ENCODE results near the gene ARHGDIG.

The ARHGDIG gene

DNA sequence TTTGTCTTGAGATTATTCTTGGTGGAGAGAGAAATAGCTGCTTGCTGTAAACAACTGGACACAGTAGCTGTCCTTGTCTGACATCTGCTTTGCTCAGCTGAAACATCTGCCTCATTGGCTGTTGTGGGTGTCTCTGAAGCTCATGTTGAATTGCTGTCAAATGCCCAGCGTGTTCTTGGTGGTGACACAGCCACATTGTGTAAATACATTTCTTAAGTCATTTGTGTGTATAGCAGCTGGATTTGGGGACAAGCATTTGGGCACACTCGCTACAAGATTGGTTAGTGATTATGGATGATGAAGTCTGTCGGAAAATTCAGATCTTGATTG lies 40.5 kb upstream of the ARHGDIG start:
- no peaks in the 10 kb centered on the region for H4K20me1 ChIP-seq (ENCODE audit: low read depth, low read length)
- no peaks in the 10 kb centered on the region for H3K9me3 ChIP-seq (ENCODE audit: insufficient read depth, low read length)
- H3F3A ChIP-seq (ENCODE audit: insufficient read depth): peaks cover 8% of the 10 kb centered on the region
- no peak for TF ChIP-seq EZH2phosphoT487 (conservative IDR thresholded peaks at IDR 0.05; ENCODE audit: low read length)
- TF ChIP-seq, protein P1, sequence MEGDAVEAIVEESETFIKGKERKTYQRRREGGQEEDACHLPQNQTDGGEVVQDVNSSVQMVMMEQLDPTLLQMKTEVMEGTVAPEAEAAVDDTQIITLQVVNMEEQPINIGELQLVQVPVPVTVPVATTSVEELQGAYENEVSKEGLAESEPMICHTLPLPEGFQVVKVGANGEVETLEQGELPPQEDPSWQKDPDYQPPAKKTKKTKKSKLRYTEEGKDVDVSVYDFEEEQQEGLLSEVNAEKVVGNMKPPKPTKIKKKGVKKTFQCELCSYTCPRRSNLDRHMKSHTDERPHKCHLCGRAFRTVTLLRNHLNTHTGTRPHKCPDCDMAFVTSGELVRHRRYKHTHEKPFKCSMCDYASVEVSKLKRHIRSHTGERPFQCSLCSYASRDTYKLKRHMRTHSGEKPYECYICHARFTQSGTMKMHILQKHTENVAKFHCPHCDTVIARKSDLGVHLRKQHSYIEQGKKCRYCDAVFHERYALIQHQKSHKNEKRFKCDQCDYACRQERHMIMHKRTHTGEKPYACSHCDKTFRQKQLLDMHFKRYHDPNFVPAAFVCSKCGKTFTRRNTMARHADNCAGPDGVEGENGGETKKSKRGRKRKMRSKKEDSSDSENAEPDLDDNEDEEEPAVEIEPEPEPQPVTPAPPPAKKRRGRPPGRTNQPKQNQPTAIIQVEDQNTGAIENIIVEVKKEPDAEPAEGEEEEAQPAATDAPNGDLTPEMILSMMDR (IDR thresholded peaks at IDR 0.05; ENCODE audit: insufficient read depth, low read length, poor library complexity, severe bottlenecking): no peak
- H3K4me3 ChIP-seq (ENCODE audit: insufficient read depth, low read length, poor library complexity, severe bottlenecking): no peak overlapping the region
- no peaks in the 10 kb centered on the region for H3K9me2 ChIP-seq (replicated peaks; ENCODE audit: insufficient read depth, low read length)
- H2AFZ ChIP-seq (ENCODE audit: low read depth, low read length, severe bottlenecking): no peak overlapping the region
- H3K9ac ChIP-seq (ENCODE audit: low read length): no peak overlapping the region
- no peak overlapping the region for H3K27ac ChIP-seq (ENCODE audit: low read depth, low read length)
- no peaks in the 10 kb centered on the region for H3K36me3 ChIP-seq (ENCODE audit: low read length)
- peaks cover 10% of the 10 kb centered on the region for H3K79me2 ChIP-seq (ENCODE audit: insufficient read depth, low read length)
- H3K27me3 ChIP-seq (ENCODE audit: low read length): no peaks in the 10 kb centered on the region
- H3K4me2 ChIP-seq (ENCODE audit: low read depth, low read length, poor library complexity, severe bottlenecking): no peak overlapping the region

DNA sequence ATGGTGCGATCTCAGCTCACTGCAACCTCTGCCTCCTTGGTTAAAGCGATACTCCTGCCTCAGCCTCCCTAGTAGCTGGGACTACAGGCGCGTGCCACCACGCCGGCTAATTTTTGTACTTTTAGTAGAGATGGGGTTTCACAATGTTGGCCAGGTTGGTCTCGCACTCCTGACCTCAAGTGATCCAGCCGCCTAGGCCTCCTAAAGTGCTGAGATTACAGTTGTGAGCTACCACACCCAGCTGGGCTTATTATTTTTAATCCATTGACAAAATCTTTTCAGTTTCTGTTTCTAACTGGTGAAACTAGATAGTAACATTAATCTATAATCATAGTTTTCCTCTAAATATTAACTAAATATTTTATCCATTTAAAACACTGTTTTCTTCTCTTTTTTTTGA lies 39.8 kb upstream of the ARHGDIG start:
- no peaks in the 10 kb centered on the region for H3K9me2 ChIP-seq (replicated peaks; ENCODE audit: insufficient read depth, low read length)
- no peaks in the 10 kb centered on the region for H3K9me3 ChIP-seq (ENCODE audit: insufficient read depth, low read length)
- no peak overlapping the region for H3K27ac ChIP-seq (ENCODE audit: low read depth, low read length)
- no peak overlapping the region for H2AFZ ChIP-seq (ENCODE audit: low read depth, low read length, severe bottlenecking)
- peaks cover 9% of the 10 kb centered on the region for H3K79me2 ChIP-seq (ENCODE audit: insufficient read depth, low read length)
- H4K20me1 ChIP-seq (ENCODE audit: low read depth, low read length): no peaks in the 10 kb centered on the region
- H3K4me2 ChIP-seq (ENCODE audit: low read depth, low read length, poor library complexity, severe bottlenecking): no peak overlapping the region
- H3F3A ChIP-seq (ENCODE audit: insufficient read depth): peaks cover 9% of the 10 kb centered on the region; the same call in 1 of the 2 replicates
- no peaks in the 10 kb centered on the region for H3K36me3 ChIP-seq (ENCODE audit: low read length)
- H3K27me3 ChIP-seq (ENCODE audit: low read length): no peaks in the 10 kb centered on the region
- no peak overlapping the region for H3K4me3 ChIP-seq (ENCODE audit: insufficient read depth, low read length, poor library complexity, severe bottlenecking)
- no peak for TF ChIP-seq EZH2phosphoT487 (conservative IDR thresholded peaks at IDR 0.05; ENCODE audit: low read length)
- TF ChIP-seq, protein P1 (IDR thresholded peaks at IDR 0.05; ENCODE audit: insufficient read depth, low read length, poor library complexity, severe bottlenecking): no peak
- H3K9ac ChIP-seq (ENCODE audit: low read length): no peak overlapping the region

DNA sequence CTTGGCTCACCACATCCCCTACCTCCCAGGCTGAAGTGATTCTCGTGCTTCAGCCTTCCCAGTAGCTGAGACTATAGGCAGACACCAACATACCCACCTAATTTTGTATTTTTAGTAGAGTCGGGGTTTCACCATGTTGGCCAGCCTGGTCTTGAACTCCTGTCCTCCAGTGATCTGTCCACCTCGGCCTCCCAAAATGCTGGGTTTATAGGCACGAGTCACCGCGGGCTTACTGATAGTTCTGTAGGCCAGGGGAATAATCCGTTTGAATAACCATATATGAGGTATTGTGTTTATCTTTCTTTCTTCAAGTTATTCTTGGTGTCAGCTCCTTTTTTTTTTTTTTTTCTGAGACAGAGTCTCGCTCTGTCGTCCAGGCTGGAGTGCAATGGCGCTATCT lies 38.1 kb upstream of the ARHGDIG start:
- peaks cover 6% of the 10 kb centered on the region; the same call in 1 of the 2 replicates for H3F3A ChIP-seq (ENCODE audit: insufficient read depth)
- H3K36me3 ChIP-seq (ENCODE audit: low read length): no peaks in the 10 kb centered on the region
- H3K4me2 ChIP-seq (ENCODE audit: low read depth, low read length, poor library complexity, severe bottlenecking): no peak overlapping the region
- peaks cover 4% of the 10 kb centered on the region for H3K79me2 ChIP-seq (ENCODE audit: insufficient read depth, low read length)
- H4K20me1 ChIP-seq (ENCODE audit: low read depth, low read length): no peaks in the 10 kb centered on the region
- no peaks in the 10 kb centered on the region for H3K27me3 ChIP-seq (ENCODE audit: low read length)
- no peak overlapping the region for H3K9ac ChIP-seq (ENCODE audit: low read length)
- no peak overlapping the region for H3K4me3 ChIP-seq (ENCODE audit: insufficient read depth, low read length, poor library complexity, severe bottlenecking)
- H2AFZ ChIP-seq (ENCODE audit: low read depth, low read length, severe bottlenecking): no peak overlapping the region
- no peak overlapping the region for H3K27ac ChIP-seq (ENCODE audit: low read depth, low read length)
- no peaks in the 10 kb centered on the region for H3K9me2 ChIP-seq (replicated peaks; ENCODE audit: insufficient read depth, low read length)
- no peaks in the 10 kb centered on the region for H3K9me3 ChIP-seq (ENCODE audit: insufficient read depth, low read length)
- no peak for TF ChIP-seq EZH2phosphoT487 (conservative IDR thresholded peaks at IDR 0.05; ENCODE audit: low read length)

GRCh38 chr16:243348-243747 lies 37.0 kb upstream of the ARHGDIG start:
- Histone ChIP-seq H3K36me3 (ENCODE audit: low read length) (no peaks in the 10 kb centered on the region), H4K20me1 (ENCODE audit: low read depth, low read length) (no peaks in the 10 kb centered on the region), H3K9me3 (ENCODE audit: insufficient read depth, low read length) (no peaks in the 10 kb centered on the region), H3F3A (ENCODE audit: insufficient read depth) (peaks cover 5% of the 10 kb centered on the region; the same call in 1 of the 2 replicates), H3K27ac (ENCODE audit: low read depth, low read length) (no peak overlapping the region), H2AFZ (ENCODE audit: low read depth, low read length, severe bottlenecking) (no peak overlapping the region), H3K79me2 (ENCODE audit: insufficient read depth, low read length) (peaks cover 4% of the 10 kb centered on the region; the same call in 1 of the 2 replicates), H3K27me3 (ENCODE audit: low read length) (no peaks in the 10 kb centered on the region), H3K9ac (ENCODE audit: low read length) (no peak overlapping the region), H3K4me2 (ENCODE audit: low read depth, low read length, poor library complexity, severe bottlenecking) (no peak overlapping the region), H3K9me2 (replicated peaks; ENCODE audit: insufficient read depth, low read length) (no peaks in the 10 kb centered on the region), H3K4me3 (ENCODE audit: insufficient read depth, low read length, poor library complexity, severe bottlenecking) (no peak overlapping the region)
- TF ChIP-seq, protein P1 (IDR thresholded peaks at IDR 0.05; ENCODE audit: insufficient read depth, low read length, poor library complexity, severe bottlenecking): no peak
- TF ChIP-seq EZH2phosphoT487 (conservative IDR thresholded peaks at IDR 0.05; ENCODE audit: low read length): no peak

All from SU-DHL-6 (cell line).